ENCODE data around the gene HPCAL1.

- TF ChIP-seq CTCF (IDR thresholded peaks at IDR 0.05), result no peak
- TF ChIP-seq POLR2A (IDR thresholded peaks at IDR 0.05), result no peak
Observed at GRCh38 chr2:10330700-10331026, 28.0 kb downstream of the HPCAL1 start.

Measured in body of pancreas (tissue), 4 donors.